GM21529 (cell line): ENCODE data around the gene ICA1L.
A peak's percentile ranks its signal among the peaks of the same experiment; 100 is the strongest.

Experiments used
- ATAC-seq: cut with Tn5 transposase; IDR thresholded peaks from one replicate; pipeline ENCODE4 v1.9.1; 2021; ENCODE audit not compliant: unreplicated experiment

ICA1L gene

GRCh38 chr2:202782940-202783558 is 88.5 kb downstream of the ICA1L start:
- no peak for ATAC-seq

DNA sequence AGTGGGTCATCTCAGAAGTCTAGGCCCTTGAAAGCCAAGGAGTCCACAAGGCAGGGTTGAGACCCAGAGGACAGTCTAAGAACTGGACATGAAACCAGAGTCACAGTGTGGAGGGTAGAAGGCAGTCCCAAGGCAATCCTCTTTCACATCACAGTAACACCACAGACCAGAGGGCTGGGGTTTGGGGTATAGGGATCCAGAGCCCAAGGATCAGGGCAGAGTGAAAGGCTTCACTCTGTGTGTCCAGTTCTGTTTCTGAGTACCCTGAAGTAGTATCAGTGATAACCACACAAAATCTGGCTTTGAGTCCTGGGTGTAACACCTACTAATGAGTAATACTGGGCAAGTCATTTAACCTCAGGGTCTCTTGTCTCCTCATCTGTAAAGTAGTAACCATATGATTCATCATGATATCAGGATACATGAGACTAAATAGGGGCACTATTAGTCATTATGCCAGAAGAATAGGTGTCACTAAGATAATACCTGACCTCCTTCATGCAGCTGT is 91.0 kb downstream of the ICA1L start:
- ATAC-seq = peak; percentile 96

DNA sequence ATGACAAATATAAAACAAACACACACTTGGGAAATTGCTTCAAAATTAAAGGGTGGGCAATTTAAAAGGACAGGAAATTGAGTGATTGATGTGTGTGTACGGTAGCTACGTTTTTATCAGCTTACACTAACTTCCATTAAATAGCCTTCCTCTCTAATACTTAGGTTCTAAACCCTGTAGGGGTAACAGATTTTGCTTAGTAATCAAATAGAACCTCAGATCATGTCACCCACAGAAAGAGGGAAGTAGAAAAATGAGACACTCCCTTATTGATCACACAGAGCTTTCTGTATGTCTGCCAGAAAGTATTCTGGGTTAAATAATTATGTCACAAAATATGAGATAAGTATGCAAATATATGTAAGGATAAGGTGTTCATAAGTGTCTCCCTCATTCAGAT is 93.3 kb downstream of the ICA1L start:
- no peak for ATAC-seq

GRCh38 chr2:202774104-202774503 is 97.5 kb downstream of the ICA1L start:
- no peak for ATAC-seq

DNA sequence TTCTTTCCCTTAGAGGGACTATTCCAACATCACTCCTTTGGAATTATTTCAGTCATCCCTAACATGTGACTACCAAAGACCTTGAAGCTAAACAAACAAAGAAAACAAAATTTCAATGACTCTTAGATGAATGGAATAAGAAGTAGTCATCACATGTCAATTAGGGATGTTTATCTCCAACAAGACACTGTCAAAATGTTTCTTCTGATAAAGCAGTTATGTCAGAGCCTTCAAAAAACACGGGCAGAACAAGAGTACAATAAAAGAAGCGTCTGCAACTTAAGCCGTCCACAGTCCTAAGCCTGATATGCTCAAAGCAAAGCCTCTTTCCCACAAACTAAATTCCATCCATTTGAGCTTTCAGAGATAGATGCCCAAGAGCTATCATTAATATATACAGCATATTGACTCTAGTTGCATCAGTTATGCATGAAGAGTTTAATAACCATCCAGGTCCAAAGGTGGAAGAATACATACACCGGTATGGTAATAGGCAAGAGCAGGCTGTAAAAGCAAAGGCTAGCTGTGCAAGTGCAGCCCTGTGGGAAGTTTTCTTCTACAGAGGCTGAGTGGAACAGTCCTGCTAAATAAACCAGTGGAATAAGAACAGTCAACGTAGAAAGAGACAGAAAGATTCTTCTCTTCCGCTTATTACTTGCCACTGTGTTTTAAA is 98.1 kb downstream of the ICA1L start:
- ATAC-seq = no peak

GRCh38 chr2:202771741-202772460 is 99.7 kb downstream of the ICA1L start:
- no peak for ATAC-seq

GRCh38 chr2:202771336-202771735 is 100.2 kb downstream of the ICA1L start:
- no peak for ATAC-seq

DNA sequence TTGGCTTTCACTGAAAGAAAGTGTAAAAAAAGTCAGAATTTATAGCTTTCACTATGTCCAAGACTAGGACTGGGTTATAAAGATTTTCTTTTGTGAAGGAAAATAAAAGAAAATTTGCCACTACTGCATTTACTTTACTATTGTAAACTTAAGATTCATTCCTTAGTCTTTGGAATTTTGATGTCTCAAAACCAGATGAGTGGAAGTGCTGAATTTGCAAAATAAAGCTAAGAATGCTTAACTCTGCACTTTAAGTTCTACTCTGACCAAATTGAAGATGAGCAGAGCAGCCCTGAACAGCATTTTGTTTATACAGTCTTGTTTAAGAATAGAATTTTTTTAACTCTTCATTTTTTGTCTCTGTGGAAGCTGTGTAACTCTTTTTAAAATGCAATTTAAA is 102.4 kb downstream of the ICA1L start:
- no peak for ATAC-seq

GRCh38 chr2:202768273-202768672 is 103.3 kb downstream of the ICA1L start:
- ATAC-seq = no peak

DNA sequence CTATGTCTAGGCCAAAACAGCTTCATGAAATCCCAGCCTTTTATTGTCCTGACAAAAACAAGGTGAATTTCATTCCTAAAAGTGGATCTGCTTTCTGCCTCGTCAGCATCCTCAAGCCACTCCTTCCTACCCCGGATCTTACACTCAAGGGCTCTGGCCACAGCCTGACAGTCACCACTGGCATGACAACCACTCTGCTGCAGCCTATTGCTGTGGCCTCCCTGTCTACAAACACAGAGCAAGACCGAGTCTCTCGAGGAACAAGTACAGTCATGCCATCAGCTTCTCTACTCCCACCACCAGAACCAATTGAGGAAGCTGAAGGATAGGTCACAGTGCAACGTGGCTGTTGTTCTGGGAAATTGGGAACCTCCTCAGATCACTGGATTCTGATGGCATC is 106.1 kb downstream of the ICA1L start:
- ATAC-seq = no peak

DNA sequence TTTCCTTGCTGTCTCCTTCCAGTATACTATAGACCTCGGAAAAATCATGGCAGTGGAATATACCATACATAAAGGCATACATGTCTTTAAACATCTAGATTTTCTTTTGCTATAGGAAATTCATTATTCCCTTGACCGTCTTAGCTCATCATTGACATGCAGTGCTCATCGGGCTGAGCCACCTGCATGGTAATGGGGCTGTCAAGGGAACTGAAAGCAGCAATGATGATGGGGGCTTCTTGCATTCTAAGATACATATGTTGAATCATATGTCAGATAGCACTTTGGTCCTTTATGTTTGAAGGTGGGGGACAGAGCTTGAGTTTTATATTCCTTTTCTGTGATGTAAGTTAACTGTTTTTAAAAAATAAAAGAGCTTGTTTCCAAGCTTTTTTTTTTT is 106.6 kb downstream of the ICA1L start:
- ATAC-seq = no peak

DNA sequence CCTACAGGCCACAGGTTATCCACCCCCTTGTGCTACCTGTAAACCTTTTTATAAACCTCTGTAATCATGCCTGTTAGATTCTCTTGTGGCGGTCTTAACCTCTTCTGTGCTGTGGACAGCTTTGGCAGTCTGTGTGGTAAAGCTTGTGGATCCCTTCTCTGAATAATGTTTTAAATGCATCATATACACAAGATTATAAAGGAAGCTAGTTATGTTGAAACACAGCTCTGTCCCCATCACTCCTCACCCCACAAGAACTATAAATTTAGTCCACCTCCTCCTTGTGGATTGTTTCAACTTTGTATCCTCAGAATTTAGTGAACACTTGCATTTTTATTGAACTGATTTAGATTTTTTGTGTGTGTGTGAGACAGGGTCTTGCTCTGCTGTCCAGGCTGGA is 107.7 kb downstream of the ICA1L start:
- no peak for ATAC-seq

DNA sequence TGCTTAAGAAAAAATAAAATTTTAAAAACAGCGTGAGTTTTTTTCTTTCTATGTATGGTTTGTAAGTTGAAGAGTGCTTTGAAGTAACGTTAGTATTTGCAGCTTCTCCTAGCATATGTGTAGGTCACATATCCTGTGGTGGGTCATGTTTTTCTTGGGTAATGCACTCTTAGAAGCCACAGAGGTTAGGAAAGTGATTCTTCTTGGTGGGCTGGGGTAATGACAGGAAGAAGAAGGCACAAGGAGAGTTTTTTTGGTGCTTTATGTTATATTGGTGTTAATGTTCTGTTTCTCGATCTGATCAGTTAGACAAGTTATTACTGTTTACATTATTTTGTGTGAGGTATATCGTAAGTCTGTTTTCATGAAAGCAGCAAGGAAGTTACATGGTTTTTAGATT is 109.0 kb downstream of the ICA1L start:
- no peak for ATAC-seq

DNA sequence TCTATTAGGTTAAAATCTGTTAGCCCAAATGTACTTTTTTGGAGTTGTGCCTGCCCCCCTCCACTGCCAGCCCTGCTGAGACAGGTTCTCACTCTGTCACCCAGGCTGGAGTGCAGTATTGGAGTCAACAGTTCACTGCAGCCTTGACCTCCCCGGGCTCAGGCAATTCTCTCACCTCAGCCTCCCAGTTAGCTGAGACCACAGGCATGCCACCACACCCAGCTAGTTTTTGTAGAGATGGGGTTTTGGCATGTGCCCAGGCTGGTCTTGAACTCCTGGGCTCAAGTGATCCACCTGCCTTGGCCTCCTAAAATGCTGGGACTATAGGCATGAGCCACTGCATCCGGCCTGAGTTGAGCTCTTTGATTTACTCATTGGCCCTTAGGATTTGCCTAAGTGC is 110.7 kb downstream of the ICA1L start:
- no peak for ATAC-seq

- ATAC-seq = no peak
These were observed 113.0 kb downstream of the ICA1L start for GRCh38 chr2:202758604-202759003.

- no peak for ATAC-seq
These were observed 113.4 kb downstream of the ICA1L start for GRCh38 chr2:202758128-202758527.

- no peak for ATAC-seq
These were observed 114.2 kb downstream of the ICA1L start for GRCh38 chr2:202757339-202757738.

GRCh38 chr2:202756598-202756997 is 115.0 kb downstream of the ICA1L start:
- no peak for ATAC-seq

GRCh38 chr2:202754936-202755335 is 116.6 kb downstream of the ICA1L start:
- ATAC-seq = no peak

GRCh38 chr2:202752071-202752470 is 119.5 kb downstream of the ICA1L start:
- no peak for ATAC-seq

- no peak for ATAC-seq
These were observed 120.7 kb downstream of the ICA1L start for GRCh38 chr2:202750763-202751427.

DNA sequence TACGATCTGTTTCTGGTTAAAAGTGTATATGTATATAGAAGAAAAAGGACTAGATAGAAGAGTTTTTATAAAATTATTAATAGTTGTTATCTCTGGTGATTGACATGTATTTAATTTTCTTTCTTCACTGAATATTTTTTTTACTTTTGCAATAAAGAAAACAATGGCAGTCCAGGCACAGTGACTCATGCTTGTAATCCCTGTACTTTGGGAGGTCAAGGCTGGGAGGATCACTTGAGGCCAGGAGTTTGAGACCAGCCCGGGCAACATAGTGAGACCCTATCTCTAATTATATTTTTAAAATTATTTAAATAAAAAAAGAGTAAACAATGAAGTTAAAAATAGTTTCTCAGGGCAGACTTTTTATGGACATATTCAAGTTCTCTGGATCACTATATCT is 122.1 kb downstream of the ICA1L start:
- no peak for ATAC-seq
